GM12864 (cell line): Measurements from ENCODE around the gene ELP1.
"Not testable (repeated sequence)": the region's sequence is repeated elsewhere in the genome, so short reads cannot be mapped to it uniquely, and the experiment has no call there.

Experiments used
- DNase-seq: peaks from one replicate; pipeline ENCODE4 v3.0.0-alpha.2; 2011; ENCODE audit warnings: low read depth
- H3K4me3 ChIP-seq: 2 replicates; pipeline ENCODE4 v1.5.1; 2011; ENCODE audit warnings: mild to moderate bottlenecking, low read depth, low read length, control low read depth
- TF ChIP-seq, protein P1 (sequence below): IDR thresholded peaks from 2 replicates; pipeline ENCODE4 v1.5.1; 2011; ENCODE audit warnings: low read depth, mild to moderate bottlenecking, moderate library complexity, low read length, control low read depth, inconsistent platforms; ENCODE audit errors: missing control alignments

Gene ELP1

GRCh38 chr9:108897324-108898096 lies 36.4 kb downstream of the ELP1 start:
- no peak for DNase-seq
- TF ChIP-seq, protein P1, sequence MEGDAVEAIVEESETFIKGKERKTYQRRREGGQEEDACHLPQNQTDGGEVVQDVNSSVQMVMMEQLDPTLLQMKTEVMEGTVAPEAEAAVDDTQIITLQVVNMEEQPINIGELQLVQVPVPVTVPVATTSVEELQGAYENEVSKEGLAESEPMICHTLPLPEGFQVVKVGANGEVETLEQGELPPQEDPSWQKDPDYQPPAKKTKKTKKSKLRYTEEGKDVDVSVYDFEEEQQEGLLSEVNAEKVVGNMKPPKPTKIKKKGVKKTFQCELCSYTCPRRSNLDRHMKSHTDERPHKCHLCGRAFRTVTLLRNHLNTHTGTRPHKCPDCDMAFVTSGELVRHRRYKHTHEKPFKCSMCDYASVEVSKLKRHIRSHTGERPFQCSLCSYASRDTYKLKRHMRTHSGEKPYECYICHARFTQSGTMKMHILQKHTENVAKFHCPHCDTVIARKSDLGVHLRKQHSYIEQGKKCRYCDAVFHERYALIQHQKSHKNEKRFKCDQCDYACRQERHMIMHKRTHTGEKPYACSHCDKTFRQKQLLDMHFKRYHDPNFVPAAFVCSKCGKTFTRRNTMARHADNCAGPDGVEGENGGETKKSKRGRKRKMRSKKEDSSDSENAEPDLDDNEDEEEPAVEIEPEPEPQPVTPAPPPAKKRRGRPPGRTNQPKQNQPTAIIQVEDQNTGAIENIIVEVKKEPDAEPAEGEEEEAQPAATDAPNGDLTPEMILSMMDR: no peak

DNA sequence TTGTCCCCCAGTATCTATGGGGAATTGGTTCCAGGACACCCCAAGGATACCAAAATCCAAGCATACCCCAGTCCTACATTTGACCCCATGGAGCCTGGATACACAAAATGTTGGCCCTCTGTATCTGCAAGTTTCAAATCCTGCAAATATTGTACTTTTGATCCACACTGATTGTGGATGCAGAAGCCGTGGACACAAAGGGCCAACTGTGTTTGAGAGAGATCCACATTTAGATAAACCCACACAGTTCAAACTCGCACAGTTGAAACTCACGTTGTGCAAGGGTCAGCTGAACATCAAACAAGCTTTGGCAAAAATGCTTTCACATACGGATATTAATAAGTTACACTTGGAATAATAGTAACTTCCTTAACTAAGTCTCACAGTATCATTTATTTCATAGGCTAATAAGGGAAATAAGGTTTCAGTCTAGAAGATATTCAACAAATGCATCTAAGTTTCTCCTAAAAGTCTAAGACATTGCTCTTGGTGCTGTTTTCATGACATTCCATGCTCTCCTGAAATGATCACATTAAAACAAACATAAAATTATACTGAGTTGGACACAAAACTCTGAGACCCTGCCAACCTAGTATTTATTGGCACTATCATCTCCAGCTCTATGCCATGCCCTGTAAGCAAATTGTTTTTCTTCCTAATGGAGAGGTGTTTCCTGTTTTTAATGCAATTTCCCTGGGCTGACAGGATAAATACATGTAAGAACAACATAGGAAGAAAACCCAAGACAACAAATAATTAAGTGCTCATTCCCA lies 39.5 kb downstream of the ELP1 start:
- no peak for DNase-seq
- H3K4me3 ChIP-seq: no peak overlapping the region
- TF ChIP-seq, protein P1: no peak

More at GRCh38 chr9:108897324-108898096, 36.4 kb downstream of the ELP1 start:
- H3K4me3 ChIP-seq: no peak overlapping the region

- no peak overlapping the region for H3K4me3 ChIP-seq
- TF ChIP-seq, protein P1: peak; percentile 4
- no peak for DNase-seq
Observed at GRCh38 chr9:108889649-108890067, 44.3 kb downstream of the ELP1 start.

GRCh38 chr9:108886594-108887271 lies 47.2 kb downstream of the ELP1 start:
- not testable (repeated sequence) for DNase-seq, H3K4me3 ChIP-seq

GRCh38 chr9:108885643-108886348 lies 48.1 kb downstream of the ELP1 start:
- TF ChIP-seq, protein P1: no peak
- H3K4me3 ChIP-seq: no peak overlapping the region
- peak; percentile 86 for DNase-seq

DNA sequence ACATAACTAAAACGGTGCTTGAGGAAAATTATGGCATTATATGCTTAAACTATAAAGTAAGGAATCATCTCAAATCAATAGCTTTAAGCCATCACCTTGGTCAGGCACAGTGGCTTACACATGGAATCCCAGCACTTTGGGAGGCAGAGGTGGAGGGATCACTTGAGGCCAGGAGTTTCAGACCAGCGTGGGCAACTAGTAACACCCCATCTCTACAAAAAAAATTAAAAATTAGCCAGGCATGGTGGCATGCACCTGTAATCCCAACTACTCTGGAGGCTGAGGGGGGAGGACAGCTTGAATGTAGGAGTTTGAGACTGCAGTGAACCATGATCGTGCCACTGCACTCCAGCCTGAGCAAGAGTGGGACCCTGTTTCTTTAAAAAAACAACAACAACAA lies 49.2 kb downstream of the ELP1 start:
- no peak for DNase-seq
- no peak overlapping the region for H3K4me3 ChIP-seq
- TF ChIP-seq, protein P1: no peak
